B cell (primary cell): ENCODE results near the gene COPS4. TPM values are rescaled to one million over a fixed set of nuclear protein-coding genes. Genes with fewer than 3 reads are reported as not detected.

ENCODE experiments used
- ATAC-seq: fragments of 200-7000 bp; cut with Tn5 transposase; one replicate; pipeline ENCODE4 v1.10.0; 2021; ENCODE audit warnings: low read depth, mild to moderate bottlenecking, moderate number of reproducible peaks, moderate library complexity
- CTCF ChIA-PET: fragments of 350-600 bp; sonication (Branson Sonifier 250); formaldehyde crosslinking; loops from one replicate; lab custom pipeline; 2021; ENCODE audit warnings: antibody characterized with exemption, inconsistent platforms; lab: Charles Lee
- POLR2A ChIA-PET: fragments of 350-600 bp; sonication (Branson Sonifier 250); formaldehyde crosslinking; loops from one replicate; lab custom pipeline; 2021; ENCODE audit warnings: antibody characterized with exemption; lab: Charles Lee
- DNase-seq: peaks from one replicate; pipeline ENCODE4 v3.0.0; 2013
- H2AFZ ChIP-seq: 2 replicates; pipeline ENCODE4 v1.6.1; 2012; ENCODE audit warnings: mild to moderate bottlenecking, low read depth, low read length; ENCODE audit not compliant: insufficient read depth, poor library complexity, severe bottlenecking
- H3K27ac ChIP-seq, 2 donors: 1 replicate in 1 of 2; 2 replicates in 1 of 2; pipeline ENCODE4 v1.5.1; 2012 to 2013; ENCODE audit warnings: low read length in 2 of 2, mild to moderate bottlenecking in 2 of 2, moderate library complexity in 1 of 2
- H3K27me3 ChIP-seq, 4 experiments: fragments of 200-600 bp in 1 of 4; sonication (generic) in 1 of 4; replicated peaks in 1 of 4; 1 replicate in 2 of 4; 2 replicates in 2 of 4; pipeline versions ENCODE4 v1.6.1 to v1.7.0; 2013 to 2016; ENCODE audit warnings: low read length in 3 of 4, mild to moderate bottlenecking in 2 of 4, mixed read lengths in 1 of 4, moderate library complexity in 1 of 4; ENCODE audit not compliant: insufficient read depth in 4 of 4, control insufficient read depth in 3 of 4; ENCODE audit errors: control extremely low read depth in 1 of 4
- H3K36me3 ChIP-seq, 2 experiments: replicated peaks in 1 of 2; 1 replicate in 1 of 2; 2 replicates in 1 of 2; pipeline versions ENCODE4 v1.6.1 to v1.7.1; 2013; ENCODE audit warnings: low read length in 1 of 2; ENCODE audit not compliant: insufficient read depth in 2 of 2, control insufficient read depth in 1 of 2; ENCODE audit errors: control extremely low read depth in 1 of 2, extremely low read depth in 1 of 2
- H3K4me1 ChIP-seq, 2 donors: fragments of 200-600 bp in 1 of 2; sonication (generic) in 1 of 2; 1 replicate in 1 of 2; 2 replicates in 1 of 2; pipeline versions ENCODE4 v1.5.1 to v1.6.1; 2013 to 2017; ENCODE audit warnings: low read length in 2 of 2; ENCODE audit not compliant: control insufficient read depth in 2 of 2, insufficient read depth in 2 of 2
- H3K4me2 ChIP-seq: replicated peaks from 2 replicates; pipeline ENCODE3; 2012; ENCODE audit warnings: mild to moderate bottlenecking, low read depth, low read length; ENCODE audit not compliant: poor library complexity, severe bottlenecking
- H3K4me3 ChIP-seq, 5 experiments: fragments of 200-600 bp in 1 of 5; sonication (generic) in 1 of 5; 1 replicate in 3 of 5; 2 replicates in 2 of 5; pipeline versions ENCODE4 v1.5.1 to v1.7.0; 2011 to 2016; ENCODE audit warnings: low read length in 4 of 5, mild to moderate bottlenecking in 4 of 5, low read depth in 2 of 5, control low read depth in 1 of 5, moderate library complexity in 1 of 5; ENCODE audit not compliant: insufficient read depth in 1 of 5; ENCODE audit errors: control extremely low read depth in 1 of 5, extremely low read depth in 1 of 5
- H3K79me2 ChIP-seq: fragments of 200-600 bp; sonication (generic); one replicate; pipeline ENCODE4 v1.6.0; 2016; ENCODE audit warnings: low read length; ENCODE audit not compliant: control insufficient read depth, insufficient read depth
- H3K9ac ChIP-seq: fragments of 200-600 bp; sonication (generic); 2 replicates; pipeline ENCODE4 v1.6.1; 2017; ENCODE audit warnings: mild to moderate bottlenecking, low read length, moderate library complexity
- H3K9me3 ChIP-seq, 3 donors: one replicate each; pipeline versions ENCODE4 v1.6.1 to v1.7.1; 2013; ENCODE audit warnings: low read length in 2 of 3; ENCODE audit not compliant: control insufficient read depth in 2 of 3, insufficient read depth in 1 of 3; ENCODE audit errors: control extremely low read depth in 1 of 3
- H4K20me1 ChIP-seq: 2 replicates; pipeline ENCODE4 v1.6.0; 2012; ENCODE audit warnings: mild to moderate bottlenecking, low read length; ENCODE audit not compliant: insufficient read depth, control insufficient read depth, poor library complexity, severe bottlenecking
- H3K27ac Mint-ChIP-seq: one replicate; pipeline ENCODE4 v1.8.0; 2021; ENCODE audit warnings: mixed read lengths
- H3K27me3 Mint-ChIP-seq: one replicate; pipeline ENCODE4 v1.8.0; 2021; ENCODE audit warnings: mixed read lengths
- H3K4me1 Mint-ChIP-seq: one replicate; pipeline ENCODE4 v1.8.0; 2021; ENCODE audit warnings: mixed read lengths
- H3K4me3 Mint-ChIP-seq: one replicate; pipeline ENCODE4 v1.8.0; 2021; ENCODE audit warnings: mixed read lengths
- H3K9me3 Mint-ChIP-seq: one replicate; pipeline ENCODE4 v1.8.0; 2022; ENCODE audit warnings: mixed read lengths; ENCODE audit not compliant: insufficient read depth
- EZH2 ChIP-seq: IDR thresholded peaks from 2 replicates; pipeline ENCODE4 v1.6.1; 2012; ENCODE audit warnings: borderline replicate concordance, low read depth, mild to moderate bottlenecking, moderate library complexity, low read length; ENCODE audit not compliant: insufficient read depth, poor library complexity, severe bottlenecking
- WGBS: methylation state at CpG from one replicate; pipeline ENCODE4 v1.1.5; 2013; ENCODE audit warnings: missing lambda C conversion rate; ENCODE audit not compliant: insufficient coverage; 5-methylcytosine and 5-hydroxymethylcytosine counted together
- intact Hi-C: fragments of 100-400 bp; cut with micrococcal nuclease; formaldehyde crosslinking; loops from one replicate; pipeline ENCODE4 v1.10.0; 2022
- polyA plus RNA-seq: library from polyadenylated mRNA; depleted of rRNA; stranded (reverse); fragments of >200 nt; gene quantifications from 2 replicates; pipeline ENCODE4 v1.2.3, GENCODE V29; 2012
- total RNA-seq, 2 donors: library from RNA; stranded (reverse); fragments of 120-200 nt in 1 of 2; gene quantifications; 1 replicate in 1 of 2; 2 replicates in 1 of 2; pipeline versions ENCODE4 v1.2.3 to v1.2.4, GENCODE V29; 2013 to 2022
- TF ChIP-seq, protein P1 (sequence below): fragments of 200-600 bp; IDR thresholded peaks from one replicate; pipeline ENCODE4 v1.8.0; 2022; ENCODE audit warnings: antibody characterized with exemption, mild to moderate bottlenecking

Gene COPS4
- total and polyA plus RNA-seq, 2 donors (not counting 1 experiment from before 2014, with no cell fraction given): 12.0 to 24.5 TPM

GRCh38 chr4:83112231-83112630 lies 77.2 kb downstream of the COPS4 start:
- intact Hi-C loops: loop anchor here (2.0 to 10.0 kb wide), 2 partner anchors 33 to 207 kb away; partner anchors contain the start of gene THAP9
- Histone ChIP-seq H3K4me1 (peaks cover 49 to 52% of the 10 kb centered on the region in 2 donors), H3K27ac (peak overlapping the region; percentile 80 to 91), H3K9ac (peak overlapping the region; percentile 93), H3K27me3 (no peaks in the 10 kb centered on the region), H3K4me3 (peak overlapping the region; percentile 66 to 100 (median 74)), H2AFZ (no peak overlapping the region), H3K36me3 (peaks cover 0 to 26% of the 10 kb centered on the region in 2 experiments), H4K20me1 (peaks cover 20% of the 10 kb centered on the region), H3K4me2 (peak overlapping the region; percentile 79), H3K79me2 (peaks cover 87% of the 10 kb centered on the region), H3K9me3 (no peaks in the 10 kb centered on the region)
- ATAC-seq (peak; percentile 37), DNase-seq (peak; percentile 86)
- H3K27me3 Mint-ChIP-seq: no peaks in the 10 kb centered on the region
- H3K27ac Mint-ChIP-seq: peak overlapping the region; percentile 93
- H3K9me3 Mint-ChIP-seq: no peaks in the 10 kb centered on the region
- H3K4me1 Mint-ChIP-seq: peaks cover 55% of the 10 kb centered on the region
- CTCF ChIA-PET: interaction anchor here (0.9 to 5.9 kb wide), 17 partner anchors 11 to 174 kb away, joined by 3 to 72 read pairs (median 8); partner anchors contain the start of gene COQ2
- H3K4me3 Mint-ChIP-seq: peak overlapping the region; percentile 93
- TF ChIP-seq, protein P1, sequence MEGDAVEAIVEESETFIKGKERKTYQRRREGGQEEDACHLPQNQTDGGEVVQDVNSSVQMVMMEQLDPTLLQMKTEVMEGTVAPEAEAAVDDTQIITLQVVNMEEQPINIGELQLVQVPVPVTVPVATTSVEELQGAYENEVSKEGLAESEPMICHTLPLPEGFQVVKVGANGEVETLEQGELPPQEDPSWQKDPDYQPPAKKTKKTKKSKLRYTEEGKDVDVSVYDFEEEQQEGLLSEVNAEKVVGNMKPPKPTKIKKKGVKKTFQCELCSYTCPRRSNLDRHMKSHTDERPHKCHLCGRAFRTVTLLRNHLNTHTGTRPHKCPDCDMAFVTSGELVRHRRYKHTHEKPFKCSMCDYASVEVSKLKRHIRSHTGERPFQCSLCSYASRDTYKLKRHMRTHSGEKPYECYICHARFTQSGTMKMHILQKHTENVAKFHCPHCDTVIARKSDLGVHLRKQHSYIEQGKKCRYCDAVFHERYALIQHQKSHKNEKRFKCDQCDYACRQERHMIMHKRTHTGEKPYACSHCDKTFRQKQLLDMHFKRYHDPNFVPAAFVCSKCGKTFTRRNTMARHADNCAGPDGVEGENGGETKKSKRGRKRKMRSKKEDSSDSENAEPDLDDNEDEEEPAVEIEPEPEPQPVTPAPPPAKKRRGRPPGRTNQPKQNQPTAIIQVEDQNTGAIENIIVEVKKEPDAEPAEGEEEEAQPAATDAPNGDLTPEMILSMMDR: no peak
- no peak for TF ChIP-seq EZH2
- POLR2A ChIA-PET: interaction anchor here (0.5 to 2.1 kb wide), 6 partner anchors 11 to 142 kb away, joined by 4 to 14 read pairs (median 6); no protein-coding TSS in a partner anchor
- WGBS: 0% methylated on average over 1 of the region's 2 CpGs

DNA sequence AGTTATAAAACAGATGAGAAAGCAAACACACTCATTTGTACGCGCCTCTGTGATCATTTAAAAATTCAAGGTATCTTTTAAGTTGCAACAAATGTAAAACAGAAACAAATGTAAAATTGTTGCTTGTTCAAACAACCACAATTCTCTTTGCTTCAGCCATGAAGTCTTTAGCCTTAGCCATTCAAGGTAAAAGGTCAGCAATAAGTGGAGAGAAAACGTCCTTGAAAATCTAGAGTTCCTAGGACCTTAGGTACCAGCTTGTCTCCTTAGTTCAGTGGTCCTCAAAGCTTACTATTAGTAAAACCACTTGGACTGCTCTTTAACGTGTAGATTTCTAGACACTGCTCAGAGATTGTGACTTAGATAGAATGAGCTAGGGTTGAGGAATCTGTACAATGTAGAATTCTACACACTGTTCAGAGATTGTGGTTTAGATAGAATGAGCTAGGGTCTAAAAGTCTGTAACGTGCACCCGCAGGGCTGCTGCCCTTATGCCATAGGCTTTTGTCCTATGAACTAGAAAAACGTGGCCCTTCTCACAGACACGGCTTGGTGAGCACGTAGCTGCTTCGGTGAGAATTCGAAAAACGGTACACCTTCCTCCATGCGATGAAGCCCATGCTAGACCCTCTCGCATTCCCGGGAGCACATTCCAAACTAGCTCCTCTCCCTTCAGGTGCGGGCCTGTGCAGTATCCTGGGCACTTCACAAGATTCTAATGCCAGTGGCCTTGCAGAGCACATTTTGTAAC lies 77.9 kb downstream of the COPS4 start:
- Histone ChIP-seq H3K4me1 (peaks cover 43 to 45% of the 10 kb centered on the region in 2 donors), H4K20me1 (peaks cover 14% of the 10 kb centered on the region), H3K4me2 (peak overlapping the region; percentile 79), H3K9ac (peak overlapping the region; percentile 93), H3K27me3 (no peaks in the 10 kb centered on the region), H3K9me3 (no peaks in the 10 kb centered on the region), H3K36me3 (peaks cover 0 to 21% of the 10 kb centered on the region in 2 experiments), H3K79me2 (peaks cover 83% of the 10 kb centered on the region), H2AFZ (peak overlapping the region; percentile 29), H3K27ac (peak overlapping the region; percentile 80 to 91), H3K4me3 (peak overlapping the region; percentile 66 to 100 (median 74))
- peaks cover 52% of the 10 kb centered on the region for H3K4me1 Mint-ChIP-seq
- H3K4me3 Mint-ChIP-seq: peak overlapping the region; percentile 93
- WGBS: 2% methylated on average over 13 of the region's 16 CpGs
- CTCF ChIA-PET: interaction anchor here (0.9 to 5.9 kb wide), 17 partner anchors 11 to 173 kb away, joined by 3 to 72 read pairs (median 6); no protein-coding TSS in a partner anchor
- H3K27me3 Mint-ChIP-seq: no peaks in the 10 kb centered on the region
- no peaks in the 10 kb centered on the region for H3K9me3 Mint-ChIP-seq
- POLR2A ChIA-PET: interaction anchor here (0.5 to 2.1 kb wide), 8 partner anchors 11 to 142 kb away, joined by 3 to 14 read pairs (median 4); no protein-coding TSS in a partner anchor
- H3K27ac Mint-ChIP-seq: peak overlapping the region; percentile 93
- DNase-seq (peak; percentile 42), ATAC-seq (no peak)
- intact Hi-C loops: loop anchor here (2.0 to 10.0 kb wide), 2 partner anchors 32 to 208 kb away; partner anchors contain the start of gene THAP9
- TF ChIP-seq EZH2: no peak
